DOHH2 (cell line): ENCODE results near the gene ISG15.

ENCODE experiments used
- H3F3A ChIP-seq: fragments of 200-600 bp; sonication (generic), shearing (Covaris generic); 2 replicates; pipeline ENCODE4 v1.6.0; 2016; ENCODE audit warnings: antibody characterized with exemption, mild to moderate bottlenecking; ENCODE audit not compliant: control insufficient read depth, insufficient read depth
- H3K27ac ChIP-seq: fragments of 200-600 bp; sonication (generic); 2 replicates; pipeline ENCODE4 v1.5.1; 2014; ENCODE audit warnings: low read depth, mild to moderate bottlenecking, low read length, moderate library complexity
- H3K27me3 ChIP-seq: fragments of 200-600 bp; sonication (generic); 2 replicates; pipeline ENCODE4 v1.6.1; 2014; ENCODE audit warnings: mild to moderate bottlenecking, low read length, mixed read lengths; ENCODE audit not compliant: control insufficient read depth
- H3K36me3 ChIP-seq: fragments of 200-600 bp; sonication (generic); 2 replicates; pipeline ENCODE4 v1.6.1; 2014; ENCODE audit warnings: mild to moderate bottlenecking, low read length, moderate library complexity, mixed read lengths; ENCODE audit not compliant: control insufficient read depth
- H3K4me1 ChIP-seq: fragments of 200-600 bp; sonication (generic); 2 replicates; pipeline ENCODE4 v1.6.1; 2014; ENCODE audit warnings: mild to moderate bottlenecking, low read length, mixed read lengths; ENCODE audit not compliant: control insufficient read depth
- H3K4me2 ChIP-seq: fragments of 200-600 bp; sonication (generic); 2 replicates; pipeline ENCODE4 v1.6.0; 2014; ENCODE audit warnings: mild to moderate bottlenecking, low read length, moderate library complexity
- H3K4me3 ChIP-seq: fragments of 200-600 bp; sonication (generic); 2 replicates; pipeline ENCODE4 v1.5.1; 2014; ENCODE audit warnings: mild to moderate bottlenecking, low read length, mixed read lengths
- H3K79me2 ChIP-seq: fragments of 200-600 bp; sonication (generic); 2 replicates; pipeline ENCODE4 v1.6.1; 2014; ENCODE audit warnings: mild to moderate bottlenecking, low read length, mixed read lengths; ENCODE audit not compliant: control insufficient read depth
- H3K9me2 ChIP-seq: fragments of 200-600 bp; sonication (generic); replicated peaks from 2 replicates; pipeline ENCODE4 v1.6.1; 2014; ENCODE audit warnings: mild to moderate bottlenecking, low read length, mixed read lengths; ENCODE audit not compliant: control insufficient read depth
- H3K9me3 ChIP-seq: fragments of 200-600 bp; sonication (generic); 2 replicates; pipeline ENCODE4 v1.6.1; 2014; ENCODE audit warnings: antibody characterized with exemption, low read length, mixed read lengths; ENCODE audit not compliant: control insufficient read depth, insufficient read depth
- H4K20me1 ChIP-seq: fragments of 200-600 bp; sonication (generic); 2 replicates; pipeline ENCODE4 v1.6.0; 2014; ENCODE audit warnings: low read depth, mild to moderate bottlenecking, antibody characterized with exemption, low read length, moderate library complexity; ENCODE audit not compliant: control insufficient read depth, insufficient read depth
- CTCF ChIP-seq: fragments of 200-600 bp; sonication (generic); IDR thresholded peaks from one replicate; pipeline ENCODE4 v1.5.1; 2014; ENCODE audit warnings: antibody characterized with exemption, mild to moderate bottlenecking, low read depth, low read length; ENCODE audit not compliant: poor library complexity, severe bottlenecking
- EZH2phosphoT487 ChIP-seq: fragments of 200-600 bp; sonication (generic); IDR thresholded peaks from 2 replicates; pipeline ENCODE4 v1.6.1; 2017; ENCODE audit warnings: borderline replicate concordance, mild to moderate bottlenecking, antibody characterized with exemption, low read length, moderate library complexity, mixed read lengths

ISG15 gene

DNA sequence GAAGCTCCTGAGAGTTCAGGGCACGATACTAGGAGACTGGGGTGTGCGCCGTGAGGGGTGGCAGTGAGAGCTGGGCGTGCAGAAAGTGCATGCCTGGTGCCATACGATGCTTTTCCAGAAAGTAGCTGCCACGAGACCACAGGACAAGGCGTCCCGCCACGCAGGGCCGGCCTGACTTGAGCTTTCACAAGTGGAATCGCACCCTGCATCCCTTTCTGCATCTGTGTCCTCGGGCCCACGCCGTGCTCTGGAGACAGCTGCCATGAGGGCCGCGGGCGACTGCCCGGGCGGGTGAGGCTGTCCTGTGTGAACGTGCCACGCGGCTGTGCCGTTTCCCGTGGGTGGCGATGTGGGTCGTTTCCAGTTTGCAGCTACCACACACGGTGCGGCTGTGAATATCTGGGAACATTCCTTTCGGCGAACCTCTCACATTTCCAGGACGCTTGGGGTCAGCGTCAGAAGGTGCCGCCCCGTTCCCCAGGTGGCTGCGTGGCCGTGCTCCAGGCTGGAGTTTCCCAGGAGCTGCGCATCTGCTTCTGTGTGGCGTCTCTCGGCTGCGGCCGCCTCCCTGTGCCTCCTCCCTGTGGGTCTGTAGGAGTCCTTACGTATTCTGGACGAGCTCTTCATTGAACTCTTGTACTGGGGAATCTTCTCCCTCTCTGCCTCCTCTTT, 30.4 kb upstream of the ISG15 start:
- Histone ChIP-seq H3F3A (no peaks in the 10 kb centered on the region), H3K27me3 (peaks cover 6% of the 10 kb centered on the region), H3K4me2 (no peak overlapping the region), H3K4me3 (no peak overlapping the region), H3K27ac (no peak overlapping the region), H3K4me1 (no peaks in the 10 kb centered on the region), H3K9me3 (no peaks in the 10 kb centered on the region), H3K36me3 (no peaks in the 10 kb centered on the region), H3K9me2 (no peaks in the 10 kb centered on the region), H3K79me2 (no peaks in the 10 kb centered on the region), H4K20me1 (no peaks in the 10 kb centered on the region)
- TF ChIP-seq CTCF (no peak), EZH2phosphoT487 (no peak)

DNA sequence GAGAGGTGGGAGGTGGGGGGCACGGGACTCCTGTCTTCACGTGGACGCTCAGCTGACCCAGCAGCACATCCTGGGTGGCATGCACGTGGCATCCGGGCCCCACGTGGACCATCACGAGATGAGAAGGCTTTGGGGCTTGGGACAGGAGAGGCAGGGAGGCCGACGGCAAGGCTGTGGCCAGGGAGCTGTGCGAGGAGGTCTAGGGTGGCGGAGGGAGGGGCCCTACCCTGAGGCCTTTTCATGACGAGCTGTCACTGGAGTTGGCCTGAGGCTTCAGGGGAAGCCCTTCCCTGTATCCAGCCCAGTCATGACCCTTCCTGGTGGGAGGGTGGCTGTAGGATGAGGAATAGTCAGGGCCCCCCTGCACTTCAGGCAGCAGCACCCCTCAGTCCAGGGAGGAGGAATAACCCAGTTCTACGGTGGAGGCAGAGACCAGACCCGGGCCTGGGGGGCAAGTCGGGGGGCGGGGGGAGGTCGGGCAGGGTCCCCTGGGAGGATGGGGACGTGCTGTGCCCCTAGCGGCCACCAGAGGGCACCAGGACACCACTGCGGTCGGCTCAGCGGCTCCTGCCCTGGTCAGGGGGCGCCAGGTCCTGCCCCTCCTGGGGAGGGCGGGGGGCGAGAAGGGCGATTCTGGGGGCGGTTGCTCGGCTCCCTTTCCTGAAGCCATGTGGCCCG, 29.4 kb upstream of the ISG15 start:
- H4K20me1 ChIP-seq = no peaks in the 10 kb centered on the region
- no peaks in the 10 kb centered on the region for H3F3A ChIP-seq
- no peaks in the 10 kb centered on the region for H3K9me2 ChIP-seq
- no peaks in the 10 kb centered on the region for H3K9me3 ChIP-seq
- H3K4me1 ChIP-seq = no peaks in the 10 kb centered on the region
- H3K36me3 ChIP-seq = no peaks in the 10 kb centered on the region
- H3K4me2 ChIP-seq = no peak overlapping the region
- TF ChIP-seq EZH2phosphoT487 = no peak
- peak; percentile 71 for TF ChIP-seq CTCF
- no peak overlapping the region for H3K27ac ChIP-seq
- peaks cover 12% of the 10 kb centered on the region for H3K27me3 ChIP-seq
- H3K4me3 ChIP-seq = no peak overlapping the region
- H3K79me2 ChIP-seq = no peaks in the 10 kb centered on the region

- Histone ChIP-seq H3K79me2 (no peaks in the 10 kb centered on the region), H3K4me2 (no peak overlapping the region), H3K27ac (no peak overlapping the region), H3K36me3 (no peaks in the 10 kb centered on the region), H3K27me3 (peaks cover 15% of the 10 kb centered on the region), H3K4me3 (no peak overlapping the region), H3K9me2 (no peaks in the 10 kb centered on the region), H3F3A (no peaks in the 10 kb centered on the region), H4K20me1 (no peaks in the 10 kb centered on the region), H3K4me1 (no peaks in the 10 kb centered on the region), H3K9me3 (no peaks in the 10 kb centered on the region)
- TF ChIP-seq EZH2phosphoT487 = no peak
- no peak for TF ChIP-seq CTCF
Observed at GRCh38 chr1:984476-984814, 28.9 kb upstream of the ISG15 start.
